Muscle layer of colon (tissue), 2 donors: ENCODE results near the gene MED9.
"Not testable (repeated sequence)": the region's sequence is repeated elsewhere in the genome, so short reads cannot be mapped to it uniquely, and the experiment has no call there.

ENCODE experiments used
- H3K27ac ChIP-seq: one replicate; pipeline ENCODE4 v1.7.0; 2013; ENCODE audit warnings: low read depth, mild to moderate bottlenecking, low read length, moderate library complexity
- H3K27me3 ChIP-seq, 2 donors: one replicate each; pipeline ENCODE4 v1.7.0; 2013; ENCODE audit warnings: low read length in 2 of 2, mild to moderate bottlenecking in 2 of 2; ENCODE audit not compliant: insufficient read depth in 2 of 2, control insufficient read depth in 1 of 2
- H3K36me3 ChIP-seq: one replicate; pipeline ENCODE4 v1.7.0; 2013; ENCODE audit warnings: mild to moderate bottlenecking, low read length; ENCODE audit not compliant: insufficient read depth
- H3K4me1 ChIP-seq: one replicate; pipeline ENCODE4 v1.7.0; 2013; ENCODE audit warnings: mild to moderate bottlenecking, low read length; ENCODE audit not compliant: insufficient read depth
- H3K4me3 ChIP-seq, 2 donors: one replicate each; pipeline ENCODE4 v1.7.0; 2013; ENCODE audit warnings: low read length in 2 of 2, low read depth in 1 of 2, mild to moderate bottlenecking in 1 of 2, moderate library complexity in 1 of 2
- H3K9ac ChIP-seq: one replicate; pipeline ENCODE4 v1.7.0; 2013; ENCODE audit warnings: low read length
- H3K9me3 ChIP-seq: one replicate; pipeline ENCODE4 v1.7.0; 2013; ENCODE audit warnings: mild to moderate bottlenecking, low read length
- donor health status: abdominal sarcoma.
- donor health status: Adenocarcinoma of cecum.

Gene MED9

DNA sequence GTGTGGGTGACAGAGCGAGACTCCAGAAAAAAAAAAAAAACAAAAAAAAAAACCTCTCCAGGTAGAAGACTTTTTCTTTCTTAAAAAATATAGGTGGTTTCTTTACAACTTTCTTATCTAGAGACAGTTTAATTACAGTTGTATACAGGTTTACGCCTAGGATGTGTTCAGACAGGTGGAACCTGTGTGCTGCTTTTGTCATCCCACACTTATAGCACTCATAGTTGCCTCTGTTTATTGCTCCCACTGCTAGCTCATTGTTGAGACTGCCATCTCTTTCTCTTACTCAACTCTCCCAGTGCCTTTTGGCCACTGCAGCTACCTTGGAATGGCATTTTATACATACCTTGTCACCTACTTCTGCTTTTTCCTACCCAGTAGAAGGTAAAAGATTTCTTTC, 19.1 kb upstream of the MED9 start:
- no peaks in the 10 kb centered on the region for H3K4me1 ChIP-seq
- no peaks in the 10 kb centered on the region for H3K36me3 ChIP-seq
- H3K4me3 ChIP-seq, result no peak overlapping the region
- H3K27ac ChIP-seq, result no peak overlapping the region
- H3K27me3 ChIP-seq, result no peaks in the 10 kb centered on the region
- no peaks in the 10 kb centered on the region for H3K9me3 ChIP-seq
- no peak overlapping the region for H3K9ac ChIP-seq

DNA sequence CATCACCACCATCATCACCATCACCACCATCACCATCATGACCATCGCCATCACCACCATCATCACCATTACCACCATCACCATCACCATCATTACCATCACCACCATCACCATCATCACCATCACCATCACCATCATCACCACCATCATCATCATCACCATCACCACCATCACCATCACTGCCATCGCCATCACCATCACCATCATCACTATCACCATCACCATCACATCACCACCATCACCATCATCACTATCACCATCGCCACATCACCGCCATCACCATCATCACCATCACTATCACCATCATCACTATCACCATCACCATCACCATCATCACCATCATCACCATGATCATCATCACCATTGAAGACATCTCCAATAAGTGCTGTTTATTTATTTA, 16.8 kb upstream of the MED9 start:
- Histone ChIP-seq H3K9ac (no peak overlapping the region), H3K4me3 (no peak overlapping the region), H3K36me3 (no peaks in the 10 kb centered on the region), H3K4me1 (no peaks in the 10 kb centered on the region), H3K9me3 (no peaks in the 10 kb centered on the region), H3K27me3 (no peaks in the 10 kb centered on the region), H3K27ac (no peak overlapping the region)

DNA sequence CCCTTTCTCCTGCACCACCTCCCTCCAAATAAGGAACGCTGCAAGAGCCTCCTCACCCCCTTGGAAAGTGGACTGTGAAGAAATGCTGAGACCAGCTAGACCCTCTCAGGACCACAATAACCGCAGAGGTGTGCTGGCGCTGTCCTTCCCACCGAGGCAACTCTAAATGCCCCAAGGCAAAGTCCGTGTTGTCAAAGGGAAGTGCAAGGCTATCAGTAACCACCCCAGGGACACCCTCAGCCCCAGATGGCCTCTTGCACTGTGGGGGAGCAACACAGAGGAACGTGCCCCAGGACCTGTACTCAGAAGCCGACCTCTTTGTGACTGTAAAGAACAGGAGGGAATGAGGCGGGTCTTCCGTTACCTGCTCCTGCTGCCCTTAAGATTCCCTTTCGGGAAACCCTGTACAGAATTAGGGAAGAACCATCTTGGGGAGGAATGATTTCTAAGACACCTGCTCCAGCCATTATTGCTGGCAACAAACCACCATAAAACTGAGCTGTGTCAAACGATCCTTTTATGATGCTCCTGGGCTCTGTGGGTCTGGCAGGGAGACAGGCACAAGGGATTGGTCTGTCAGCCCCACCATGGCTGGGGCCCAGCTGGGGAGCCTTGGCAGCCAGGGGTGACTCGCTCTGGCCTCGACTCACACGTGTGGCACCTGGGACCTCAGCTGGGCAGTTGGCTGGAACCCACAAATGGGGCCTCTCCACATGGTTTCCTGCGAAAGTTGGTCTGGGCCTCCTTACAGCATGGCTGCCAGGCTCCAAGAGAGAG, 14.6 kb upstream of the MED9 start:
- no peaks in the 10 kb centered on the region for H3K27me3 ChIP-seq
- no peak overlapping the region for H3K27ac ChIP-seq
- no peaks in the 10 kb centered on the region for H3K36me3 ChIP-seq
- no peaks in the 10 kb centered on the region for H3K9me3 ChIP-seq
- no peak overlapping the region for H3K4me3 ChIP-seq
- H3K9ac ChIP-seq, result no peak overlapping the region
- no peaks in the 10 kb centered on the region for H3K4me1 ChIP-seq

DNA sequence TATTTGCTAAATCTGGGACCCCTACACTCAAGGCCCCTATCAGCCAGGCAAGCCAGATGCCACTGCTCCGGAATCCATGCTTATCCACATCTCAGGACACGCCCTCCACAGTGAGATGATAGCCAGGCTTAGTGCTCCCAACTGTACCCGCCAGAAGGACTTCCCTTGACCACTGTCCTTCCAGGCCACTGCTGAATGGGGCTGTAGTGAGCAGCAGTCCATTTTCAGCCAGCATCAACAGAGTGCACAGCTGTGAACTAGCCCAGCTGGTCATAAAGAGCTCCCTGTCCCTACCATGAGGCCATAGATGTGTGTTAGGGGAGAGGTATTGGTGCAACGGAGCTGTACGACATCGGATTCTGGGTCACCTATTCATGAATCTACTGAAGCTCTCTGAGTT, 13.0 kb upstream of the MED9 start:
- Histone ChIP-seq H3K36me3 (no peaks in the 10 kb centered on the region), H3K9ac (no peak overlapping the region), H3K9me3 (no peaks in the 10 kb centered on the region), H3K4me1 (no peaks in the 10 kb centered on the region), H3K27ac (no peak overlapping the region), H3K4me3 (no peak overlapping the region), H3K27me3 (no peaks in the 10 kb centered on the region)

DNA sequence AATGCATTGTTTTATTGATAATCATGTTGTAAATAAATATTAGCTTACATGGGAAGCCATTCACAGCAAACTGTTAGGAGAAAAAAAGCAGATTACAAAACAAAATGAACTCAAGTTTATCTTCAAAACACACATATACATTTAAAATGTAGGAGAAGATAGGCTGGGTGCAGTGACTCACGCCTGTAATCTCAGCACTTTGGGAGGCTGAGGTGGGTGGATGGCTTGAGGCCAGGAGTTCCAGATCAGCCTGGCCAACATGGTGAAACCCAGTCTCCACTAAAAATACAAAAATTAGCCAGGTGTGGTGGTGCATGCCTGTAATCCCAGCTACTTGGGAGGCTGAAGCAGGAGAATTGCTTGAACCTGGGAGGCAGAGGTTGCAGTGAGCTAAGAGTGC, 10.9 kb upstream of the MED9 start:
- H3K27ac ChIP-seq, H3K9me3 ChIP-seq, H3K4me1 ChIP-seq, H3K36me3 ChIP-seq, H3K9ac ChIP-seq, H3K27me3 ChIP-seq, H3K4me3 ChIP-seq: not testable (repeated sequence)

DNA sequence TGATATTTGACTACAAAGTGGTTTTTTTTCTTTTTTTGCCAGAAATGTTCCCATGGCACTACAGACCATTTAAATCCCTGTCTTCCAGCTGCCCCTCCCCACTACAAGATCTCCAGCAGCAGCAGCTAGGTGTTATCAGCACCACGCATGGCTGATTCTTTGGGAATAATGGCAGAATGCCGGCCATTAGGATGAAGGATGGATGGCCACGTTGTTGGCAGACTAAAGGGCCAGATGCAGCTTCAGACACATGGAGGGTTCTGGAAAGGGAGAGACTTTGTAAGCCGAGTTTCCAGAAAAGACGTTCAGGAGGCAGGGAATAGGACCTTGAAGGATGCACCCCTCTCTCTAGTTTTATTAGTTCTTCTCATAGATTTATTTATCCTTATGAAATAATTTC, 10.3 kb upstream of the MED9 start:
- Histone ChIP-seq H3K9me3 (no peaks in the 10 kb centered on the region), H3K27ac (no peak overlapping the region), H3K4me3 (no peak overlapping the region), H3K9ac (no peak overlapping the region), H3K36me3 (no peaks in the 10 kb centered on the region), H3K27me3 (no peaks in the 10 kb centered on the region), H3K4me1 (no peaks in the 10 kb centered on the region)

DNA sequence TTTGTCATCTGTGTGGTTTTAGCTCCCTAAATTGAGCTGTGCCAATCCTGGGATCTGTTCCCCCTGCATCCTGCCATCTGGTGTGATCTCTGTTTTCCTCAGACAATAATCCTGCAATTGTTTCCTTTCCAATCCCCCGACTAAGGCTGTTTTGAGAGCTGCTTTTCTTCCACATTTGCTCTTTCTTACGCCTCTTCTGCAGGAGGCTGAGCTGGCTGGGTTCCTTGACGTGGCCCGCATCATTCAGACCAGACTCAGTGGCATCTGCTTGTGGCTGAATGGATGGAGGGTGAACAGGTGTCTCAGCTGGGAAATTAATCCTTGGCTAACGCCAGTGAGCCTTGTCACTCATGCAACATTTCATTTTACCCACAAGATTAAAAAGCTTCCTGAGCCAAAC, 9.8 kb upstream of the MED9 start:
- Histone ChIP-seq H3K9ac (no peak overlapping the region), H3K36me3 (no peaks in the 10 kb centered on the region), H3K27me3 (no peaks in the 10 kb centered on the region), H3K9me3 (no peaks in the 10 kb centered on the region), H3K4me1 (no peaks in the 10 kb centered on the region), H3K4me3 (no peak overlapping the region), H3K27ac (no peak overlapping the region)

DNA sequence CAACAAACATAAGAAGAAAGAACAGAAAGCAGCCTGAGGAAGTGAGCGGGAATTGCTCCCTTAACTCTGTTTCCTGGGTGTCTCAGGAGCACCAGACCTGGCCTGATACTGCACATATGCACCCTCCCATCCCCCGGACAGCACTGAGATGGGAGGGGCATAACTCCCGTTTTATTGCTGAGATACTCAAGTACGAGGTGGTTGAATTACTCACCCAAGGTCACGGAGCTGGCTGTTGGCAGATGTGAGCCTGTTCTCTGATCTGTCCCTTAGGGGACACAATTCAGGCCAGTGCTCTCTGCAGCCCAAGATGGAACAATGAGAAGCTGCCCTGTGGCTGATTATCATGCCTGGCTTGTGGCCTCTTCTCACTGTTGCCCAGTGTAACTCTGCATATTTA, 9.1 kb upstream of the MED9 start:
- no peak overlapping the region for H3K4me3 ChIP-seq
- H3K4me1 ChIP-seq, result no peaks in the 10 kb centered on the region
- H3K27me3 ChIP-seq, result no peaks in the 10 kb centered on the region
- H3K36me3 ChIP-seq, result no peaks in the 10 kb centered on the region
- H3K9ac ChIP-seq, result no peak overlapping the region
- no peak overlapping the region for H3K27ac ChIP-seq
- no peaks in the 10 kb centered on the region for H3K9me3 ChIP-seq

DNA sequence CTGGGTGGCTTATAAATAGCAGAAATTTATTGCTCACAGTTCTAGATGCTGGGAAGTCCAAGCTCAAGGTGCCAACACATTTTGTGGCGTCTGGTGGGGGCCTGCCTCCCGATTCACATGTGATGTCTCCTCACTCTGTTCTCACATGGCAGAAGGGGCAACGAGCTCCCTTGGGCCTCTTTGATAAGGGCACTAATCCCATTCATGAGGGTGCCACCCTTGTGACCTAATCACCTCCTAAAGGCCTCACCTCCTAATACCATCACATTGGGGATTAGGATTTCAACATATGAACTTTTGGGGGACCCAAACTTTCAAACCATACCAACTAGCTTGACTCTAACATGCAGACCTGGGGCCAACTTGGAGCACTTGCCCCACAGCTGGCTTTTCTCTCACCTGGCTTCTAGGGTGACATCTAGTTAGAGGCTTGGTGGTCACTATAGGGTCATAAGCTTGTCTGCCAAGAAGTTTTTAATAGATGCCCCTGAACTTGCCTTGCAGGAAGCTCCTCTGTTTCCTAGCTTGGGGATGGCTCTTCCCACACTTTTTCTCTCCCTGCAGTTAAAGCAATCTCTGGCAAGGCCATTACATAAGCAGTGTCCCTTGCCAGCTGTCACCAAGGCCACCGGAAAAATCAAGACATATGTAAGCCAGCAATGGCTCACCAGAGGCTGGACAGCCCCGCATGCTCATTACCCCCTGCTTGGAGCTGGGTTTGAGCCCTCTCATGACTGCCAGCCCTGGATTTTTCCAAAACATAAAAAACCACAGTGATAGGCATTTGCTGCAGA, 8.4 kb upstream of the MED9 start:
- Histone ChIP-seq H3K4me3 (no peak overlapping the region), H3K27ac (no peak overlapping the region), H3K9me3 (no peaks in the 10 kb centered on the region), H3K4me1 (no peaks in the 10 kb centered on the region), H3K27me3 (no peaks in the 10 kb centered on the region), H3K9ac (no peak overlapping the region), H3K36me3 (no peaks in the 10 kb centered on the region)

DNA sequence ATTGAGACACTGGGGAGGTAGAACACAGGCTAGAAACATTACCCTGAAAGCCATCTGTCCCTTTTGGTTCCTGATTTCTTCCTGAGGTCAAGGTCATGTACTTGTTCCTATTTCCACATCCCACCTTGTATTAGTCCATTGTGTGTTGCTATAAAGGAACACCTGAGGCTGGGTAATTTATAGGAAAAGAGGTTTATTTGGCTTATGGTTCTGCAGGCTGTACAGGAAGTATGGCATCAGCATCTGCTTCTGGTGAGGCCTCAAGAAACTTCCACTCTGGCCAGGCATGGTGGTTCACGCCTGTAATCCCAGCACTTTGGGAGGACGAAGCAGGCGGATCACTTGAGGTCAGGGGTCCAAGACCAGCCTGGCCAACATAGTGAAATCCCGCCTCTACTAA, 7.4 kb upstream of the MED9 start:
- Histone ChIP-seq H3K9me3 (no peaks in the 10 kb centered on the region), H3K4me1 (no peaks in the 10 kb centered on the region), H3K36me3 (no peaks in the 10 kb centered on the region), H3K4me3 (no peak overlapping the region), H3K27ac (no peak overlapping the region), H3K27me3 (no peaks in the 10 kb centered on the region), H3K9ac (no peak overlapping the region)

DNA sequence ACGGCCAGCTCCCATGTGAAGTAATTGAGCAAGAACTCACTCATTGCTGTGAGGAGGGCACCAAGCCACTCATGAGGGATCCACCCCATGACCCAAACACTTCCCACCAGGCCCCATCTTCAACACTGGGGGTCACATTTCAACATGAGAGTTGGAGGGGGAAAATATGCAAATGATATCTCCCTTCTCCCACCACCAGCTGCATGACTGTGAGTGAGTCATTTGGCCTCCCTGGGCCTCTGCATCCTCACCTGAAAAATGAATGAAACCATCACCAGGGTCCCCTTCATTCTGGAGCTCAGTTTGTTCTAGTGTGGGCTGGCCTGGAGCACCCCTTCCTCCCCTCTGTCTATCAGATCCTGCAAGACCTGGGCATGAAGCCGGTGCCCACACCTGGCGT, 6.8 kb upstream of the MED9 start:
- Histone ChIP-seq H3K4me1 (no peaks in the 10 kb centered on the region), H3K36me3 (no peaks in the 10 kb centered on the region), H3K9me3 (no peaks in the 10 kb centered on the region), H3K27me3 (no peaks in the 10 kb centered on the region), H3K4me3 (no peak overlapping the region), H3K9ac (no peak overlapping the region), H3K27ac (no peak overlapping the region)
